EH (cell line): ENCODE data around the gene CASK.
"Not testable (repeated sequence)": the region's sequence is repeated elsewhere in the genome, so short reads cannot be mapped to it uniquely, and the experiment has no call there.

ENCODE experiments used
- DNase-seq: peaks from one replicate; pipeline ENCODE4 v3.0.0-alpha.2; 2015; ENCODE audit warnings: low read depth

The CASK gene

GRCh38 chrX:41730081-41730480, 193.3 kb downstream of the CASK start:
- peak; percentile 25 for DNase-seq

GRCh38 chrX:41728125-41728524, 195.2 kb downstream of the CASK start:
- no peak for DNase-seq

GRCh38 chrX:41723826-41724225, 199.5 kb downstream of the CASK start, which contains the start of gene GPR82:
Gene GPR82, plus strand, starts transcription at chrX:41724181. Its CDS starts 2,846 bp downstream, at chrX:41727027.
- no peak for DNase-seq

GRCh38 chrX:41722816-41723618, 200.3 kb downstream of the CASK start:
- peak; percentile 14 for DNase-seq

GRCh38 chrX:41722214-41722613, 201.1 kb downstream of the CASK start:
- no peak for DNase-seq

DNA sequence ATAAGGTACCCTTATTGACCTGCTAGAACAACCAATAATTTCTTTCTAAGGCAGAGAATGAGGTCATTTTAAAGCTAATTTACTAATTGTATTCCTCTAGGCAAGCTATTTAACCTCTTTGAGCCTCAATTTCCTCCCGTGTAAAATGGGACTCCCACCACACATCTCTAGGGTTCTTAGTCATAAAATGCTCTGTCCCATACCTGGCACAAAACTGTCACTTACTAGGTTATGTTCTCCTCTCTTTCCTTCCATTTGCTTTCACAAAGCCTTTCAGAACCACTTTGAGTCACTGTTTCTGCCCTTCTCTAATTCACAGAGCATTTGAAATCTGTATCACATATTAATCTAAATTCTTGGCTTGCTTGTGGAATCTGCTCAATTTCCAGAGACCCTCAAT, 201.8 kb downstream of the CASK start:
- DNase-seq = no peak

GRCh38 chrX:41720125-41720779, 203.1 kb downstream of the CASK start:
- peak; percentile 12 for DNase-seq

- not testable (repeated sequence) for DNase-seq
Observed at GRCh38 chrX:41719610-41720009, 203.7 kb downstream of the CASK start.

DNA sequence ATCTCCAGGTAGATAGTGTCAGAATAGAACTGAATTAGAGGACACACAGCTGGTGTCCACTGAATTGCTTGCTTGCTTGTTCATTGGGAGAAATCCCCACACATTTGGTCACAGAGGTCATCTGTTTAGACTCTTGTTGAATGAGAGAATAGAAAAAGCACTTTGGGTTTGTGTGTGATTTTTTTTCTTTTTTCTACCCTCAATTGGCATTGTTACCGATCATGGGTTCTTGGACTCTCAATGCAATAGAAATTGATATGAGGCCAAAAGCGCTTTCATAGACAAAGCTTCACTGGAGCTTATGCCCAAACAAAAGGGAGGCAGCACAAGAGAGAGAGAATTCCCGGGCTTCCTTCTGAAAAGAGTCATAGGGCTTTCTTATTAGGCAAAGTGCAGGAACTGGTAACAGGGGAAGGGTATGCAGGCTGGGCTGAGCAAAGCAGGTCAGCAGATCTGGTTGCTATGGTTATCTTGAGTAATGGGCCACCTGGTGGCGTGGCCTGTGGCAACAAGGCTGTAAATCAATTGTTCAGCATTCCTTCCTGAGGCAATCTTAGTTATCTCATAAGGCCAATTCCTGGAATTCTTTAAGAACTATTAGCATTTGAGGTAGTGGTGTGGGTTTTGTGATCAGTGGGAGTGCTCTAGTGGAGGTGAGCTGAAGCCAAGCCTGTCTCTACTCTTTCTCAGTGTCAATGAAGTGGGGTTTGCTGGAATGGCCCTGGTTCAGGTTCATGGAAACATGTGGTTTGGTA, 204.7 kb downstream of the CASK start:
- DNase-seq = no peak

DNA sequence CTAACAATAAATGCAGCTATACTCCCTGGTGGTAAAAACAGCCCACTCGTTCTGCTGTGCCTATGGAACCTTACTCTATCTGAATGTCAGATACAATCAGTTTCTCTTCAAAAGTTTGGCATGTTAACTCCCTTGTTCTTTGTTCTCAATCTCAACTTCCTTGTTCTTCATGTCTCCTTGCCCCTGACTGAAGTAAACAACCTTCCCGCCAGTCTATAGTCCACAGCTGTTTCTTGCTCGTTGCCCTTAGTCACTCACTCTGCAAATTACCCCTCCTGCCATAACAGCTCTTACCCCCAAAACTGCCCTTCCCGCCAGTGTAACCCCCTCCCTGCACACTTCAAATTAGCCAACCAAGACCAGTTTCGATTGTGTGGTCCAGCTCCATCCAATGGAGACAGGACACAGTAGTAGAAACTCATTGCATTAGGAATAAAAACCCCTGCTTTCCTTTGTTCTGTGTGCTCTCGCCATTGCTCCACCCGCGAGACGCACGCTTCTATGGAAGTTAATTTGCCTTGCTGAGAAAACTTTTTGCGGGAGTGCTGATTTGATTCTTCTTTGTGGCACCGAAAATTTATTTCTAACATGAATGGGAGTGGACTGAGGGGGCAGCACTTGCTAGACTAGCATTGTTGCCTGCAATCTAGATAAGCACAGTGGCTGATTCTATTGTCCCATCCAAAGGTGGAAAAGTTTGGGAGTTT, 206.4 kb downstream of the CASK start:
- no peak for DNase-seq

GRCh38 chrX:41716222-41716621, 207.1 kb downstream of the CASK start:
- no peak for DNase-seq

DNA sequence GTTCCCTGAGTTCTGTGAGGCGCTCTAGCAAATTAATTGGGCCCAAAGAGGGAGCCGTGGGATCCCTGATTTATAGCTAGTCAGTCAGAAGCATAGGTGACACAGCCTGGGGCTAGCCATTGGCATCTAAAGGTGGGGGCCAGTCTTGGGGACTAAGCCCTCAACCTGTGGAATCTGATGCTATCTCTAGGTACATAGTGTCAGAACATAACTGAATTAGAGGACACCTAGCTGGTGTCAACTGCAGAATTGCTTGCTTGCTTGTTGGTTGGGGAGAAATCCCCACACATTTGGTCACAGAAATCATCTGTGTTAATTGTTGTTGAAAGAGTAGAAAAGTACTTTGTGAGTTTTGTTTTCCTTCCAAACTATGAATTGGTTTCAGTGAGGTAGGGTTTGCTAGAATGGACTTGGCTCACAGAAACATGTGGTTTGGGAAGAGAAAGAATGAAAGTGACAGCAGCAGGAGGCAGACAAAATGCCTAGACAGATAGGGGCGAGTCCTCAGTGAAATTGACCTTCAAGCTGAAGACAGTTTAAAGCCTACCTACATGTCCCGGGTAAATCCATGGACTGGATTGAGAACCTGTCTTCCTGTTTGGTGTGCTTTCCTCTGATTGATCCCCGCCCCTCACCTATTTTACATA, 212.2 kb downstream of the CASK start:
- DNase-seq = no peak

DNA sequence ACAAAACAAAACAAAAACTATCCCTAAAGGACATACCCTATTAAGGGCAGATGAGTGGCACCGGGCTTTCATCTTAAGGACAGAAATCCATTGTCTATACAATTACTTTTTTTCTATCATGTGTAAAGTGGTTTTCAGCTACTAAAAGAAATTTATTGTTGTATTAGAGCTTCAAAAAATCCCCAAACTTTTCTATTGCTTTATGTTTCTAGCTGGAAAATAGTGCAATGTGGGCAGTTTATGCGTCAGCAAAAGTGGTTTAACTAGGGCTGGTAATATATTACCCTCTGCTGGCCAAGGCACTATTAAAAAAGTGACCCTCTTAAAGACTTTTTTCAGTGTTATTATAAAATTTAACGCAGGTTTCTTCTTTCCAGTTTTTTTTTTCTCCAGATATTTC, 214.9 kb downstream of the CASK start:
- no peak for DNase-seq

GRCh38 chrX:41707218-41707617, 216.1 kb downstream of the CASK start:
- DNase-seq = no peak

GRCh38 chrX:41705680-41706374, 217.5 kb downstream of the CASK start:
- no peak for DNase-seq

GRCh38 chrX:41705042-41705441, 218.3 kb downstream of the CASK start:
- DNase-seq = no peak

GRCh38 chrX:41703574-41704029, 219.8 kb downstream of the CASK start:
- no peak for DNase-seq

DNA sequence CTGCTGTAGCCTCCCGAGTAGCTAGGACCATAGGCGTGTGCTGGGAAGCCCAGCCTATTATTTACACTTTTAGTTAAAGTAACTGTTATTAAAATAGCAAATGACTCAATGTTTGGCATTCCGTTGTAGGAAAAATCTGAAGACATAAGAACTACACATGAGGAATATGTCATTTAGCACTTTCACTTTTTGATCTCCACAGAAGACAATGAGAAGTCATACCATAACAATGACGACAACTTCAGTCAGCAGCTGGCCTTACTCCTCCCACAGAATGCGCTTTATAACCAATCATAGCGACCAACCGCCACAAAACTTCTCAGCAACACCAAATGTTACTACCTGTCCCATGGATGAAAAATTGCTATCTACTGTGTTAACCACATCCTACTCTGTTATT, 227.9 kb downstream of the CASK start:
- peak; percentile 7 for DNase-seq

- no peak for DNase-seq
Observed at GRCh38 chrX:41693024-41693423, 230.3 kb downstream of the CASK start.

DNA sequence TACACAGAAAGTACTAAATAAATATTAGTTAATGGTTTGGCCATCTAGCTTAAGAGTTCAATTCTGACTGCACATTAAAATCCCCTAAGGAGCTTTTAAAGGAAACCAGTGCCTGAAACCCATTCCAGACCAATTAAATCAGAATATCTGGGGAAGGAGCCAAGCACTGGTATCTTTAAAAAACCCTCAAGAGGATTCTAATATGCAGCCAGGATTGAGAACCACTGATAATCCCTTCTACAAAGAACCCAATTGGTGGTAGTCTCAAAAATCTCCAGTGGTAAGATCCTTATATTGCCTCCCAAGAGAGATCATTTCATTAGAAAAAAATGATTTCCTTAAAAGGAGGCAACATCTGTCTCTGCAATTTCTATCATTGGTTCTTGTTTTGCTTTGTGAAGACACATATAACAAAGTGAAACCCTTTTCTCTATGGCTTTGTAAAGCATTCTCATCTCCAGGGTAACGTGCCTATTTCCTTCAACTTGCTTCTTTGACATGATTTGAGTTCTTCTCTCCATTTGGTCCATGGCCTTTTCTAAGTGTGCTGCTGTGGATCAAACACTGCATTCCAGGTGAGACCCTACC, 231.1 kb downstream of the CASK start:
- DNase-seq = peak; percentile 64

DNA sequence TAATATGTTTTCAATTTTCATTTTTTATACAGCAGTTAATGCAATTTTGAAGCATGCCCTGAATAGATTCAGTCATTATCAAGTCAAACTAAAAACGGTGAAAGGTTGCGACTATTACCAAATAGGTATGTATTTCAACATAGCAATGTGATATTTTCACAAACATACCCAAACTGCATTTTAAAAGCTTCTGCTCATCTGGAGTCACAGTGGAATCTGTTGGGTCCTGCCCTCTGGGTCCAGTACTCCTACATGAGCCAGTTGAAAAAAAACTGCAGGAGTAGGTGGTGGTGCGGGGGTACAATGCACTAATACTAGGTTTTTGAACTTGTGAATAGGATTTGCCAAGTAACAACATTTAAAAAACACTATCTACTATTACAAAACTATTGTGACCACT, 233.6 kb downstream of the CASK start:
- DNase-seq = no peak
